H9 (cell line): ENCODE measurements around the gene FERMT2. TPM values are rescaled to one million over a fixed set of nuclear protein-coding genes. Genes with fewer than 3 reads are reported as not detected.

Source experiments
- DNase-seq: peaks from one replicate; pipeline ENCODE4 v3.0.0-alpha.2; 2017
- H2AFZ ChIP-seq: one replicate; pipeline ENCODE4 v1.6.1; 2013; ENCODE audit warnings: mild to moderate bottlenecking, low read length, control low read depth, moderate library complexity
- H2AK5ac ChIP-seq: 2 replicates; pipeline ENCODE4 v1.6.1; 2013; ENCODE audit warnings: low read length, control low read depth, mixed read lengths; ENCODE audit not compliant: insufficient read length
- H2BK120ac ChIP-seq: one replicate; pipeline ENCODE4 v1.6.1; 2013; ENCODE audit warnings: low read depth, mild to moderate bottlenecking, low read length, control low read depth, inconsistent platforms; ENCODE audit not compliant: poor library complexity, severe bottlenecking
- H2BK12ac ChIP-seq: 2 replicates; pipeline ENCODE4 v1.6.1; 2013; ENCODE audit warnings: low read length, control low read depth, mixed read lengths, low read depth; ENCODE audit not compliant: insufficient read length
- H2BK15ac ChIP-seq: 2 replicates; pipeline ENCODE4 v1.6.1; 2013; ENCODE audit warnings: low read depth, low read length, control low read depth
- H2BK20ac ChIP-seq: one replicate; pipeline ENCODE4 v1.6.1; 2013; ENCODE audit warnings: low read depth, mild to moderate bottlenecking, low read length, control low read depth, inconsistent platforms; ENCODE audit not compliant: poor library complexity, severe bottlenecking
- H2BK5ac ChIP-seq: 2 replicates; pipeline ENCODE4 v1.6.1; 2013; ENCODE audit warnings: low read length, control low read depth, mixed read lengths; ENCODE audit not compliant: insufficient read length
- H3K14ac ChIP-seq: 2 replicates; pipeline ENCODE4 v1.6.1; 2013; ENCODE audit warnings: low read length, control low read depth; ENCODE audit not compliant: insufficient read depth
- H3K18ac ChIP-seq: 2 replicates; pipeline ENCODE4 v1.6.1; 2013; ENCODE audit warnings: low read depth, mild to moderate bottlenecking, mixed read lengths, low read length, control low read depth; ENCODE audit not compliant: insufficient read length
- H3K23ac ChIP-seq: 2 replicates; pipeline ENCODE4 v1.6.1; 2013; ENCODE audit warnings: low read length, control low read depth, mixed read lengths, low read depth; ENCODE audit not compliant: insufficient read length
- H3K23me2 ChIP-seq: 2 replicates; pipeline ENCODE4 v1.6.1; 2013; ENCODE audit warnings: low read depth, mild to moderate bottlenecking, mixed read lengths, low read length, control low read depth; ENCODE audit not compliant: insufficient read length, poor library complexity, severe bottlenecking
- H3K27ac ChIP-seq: 2 replicates; pipeline ENCODE4 v1.5.1; 2013; ENCODE audit warnings: low read length, control low read depth, mixed read lengths, low read depth; ENCODE audit not compliant: insufficient read length
- H3K27me3 ChIP-seq: 2 replicates; pipeline ENCODE4 v1.6.1; 2013; ENCODE audit warnings: low read length, control low read depth, inconsistent platforms; ENCODE audit not compliant: insufficient read depth
- H3K4ac ChIP-seq: 2 replicates; pipeline ENCODE4 v1.6.1; 2013; ENCODE audit warnings: low read depth, mild to moderate bottlenecking, control low read depth, inconsistent platforms, low read length, moderate library complexity
- H3K4me1 ChIP-seq: 2 replicates; pipeline ENCODE4 v1.6.1; 2013; ENCODE audit warnings: low read length, control low read depth, inconsistent platforms; ENCODE audit not compliant: insufficient read depth
- H3K4me2 ChIP-seq: 2 replicates; pipeline ENCODE4 v1.6.1; 2013; ENCODE audit warnings: low read length, control low read depth, mixed read lengths; ENCODE audit not compliant: insufficient read length, insufficient read depth
- H3K56ac ChIP-seq: 2 replicates; pipeline ENCODE4 v1.6.1; 2013; ENCODE audit warnings: low read depth, mild to moderate bottlenecking, mixed read lengths, low read length, control low read depth; ENCODE audit not compliant: insufficient read length
- H3K79me1 ChIP-seq: 2 replicates; pipeline ENCODE4 v1.6.1; 2013; ENCODE audit warnings: low read depth, mild to moderate bottlenecking, moderate library complexity, low read length, control low read depth, inconsistent platforms; ENCODE audit not compliant: insufficient read depth, poor library complexity, severe bottlenecking
- H3K79me2 ChIP-seq: 2 replicates; pipeline ENCODE4 v1.6.1; 2013; ENCODE audit warnings: low read length, control low read depth, inconsistent platforms; ENCODE audit not compliant: insufficient read depth
- H3K9ac ChIP-seq: 2 replicates; pipeline ENCODE4 v1.6.1; 2013; ENCODE audit warnings: low read length, control low read depth, mixed read lengths; ENCODE audit not compliant: insufficient read length; ENCODE audit errors: extremely low read depth
- H3K9me3 ChIP-seq: one replicate; pipeline ENCODE4 v1.6.1; 2013; ENCODE audit warnings: low read depth, low read length, inconsistent platforms; ENCODE audit not compliant: control insufficient read depth
- H3T11ph ChIP-seq: one replicate; pipeline ENCODE4 v1.6.1; 2013; ENCODE audit warnings: mild to moderate bottlenecking, low read length, control low read depth, inconsistent platforms
- H4K20me1 ChIP-seq: one replicate; pipeline ENCODE4 v1.6.1; 2013; ENCODE audit not compliant: control insufficient read depth, insufficient read length, insufficient read depth
- H4K5ac ChIP-seq: 2 replicates; pipeline ENCODE4 v1.6.1; 2013; ENCODE audit warnings: low read depth, mild to moderate bottlenecking, mixed read lengths, low read length, control low read depth; ENCODE audit not compliant: insufficient read length
- H4K8ac ChIP-seq: replicated peaks from 2 replicates; pipeline ENCODE4 v1.6.1; 2013; ENCODE audit warnings: low read length, control low read depth, mixed read lengths, low read depth; ENCODE audit not compliant: insufficient read length
- H4K91ac ChIP-seq: 2 replicates; pipeline ENCODE4 v1.6.1; 2013; ENCODE audit warnings: low read depth, mild to moderate bottlenecking, moderate library complexity, mixed read lengths, low read length, control low read depth; ENCODE audit not compliant: insufficient read length
- H3K27ac Mint-ChIP-seq, 3 experiments: 2 replicates in 2 of 3; 3 replicates in 1 of 3; pipeline ENCODE4 v1.8.0; 2020 to 2021; ENCODE audit warnings: mixed read lengths in 3 of 3, mild to moderate bottlenecking in 1 of 3, moderate library complexity in 1 of 3
- H3K27me3 Mint-ChIP-seq: 2 replicates; pipeline ENCODE4 v1.8.0; 2021; ENCODE audit warnings: low read depth, mild to moderate bottlenecking, moderate library complexity, mixed read lengths
- H3K36me3 Mint-ChIP-seq, 3 experiments: 2 replicates in 2 of 3; 3 replicates in 1 of 3; pipeline ENCODE4 v1.8.0; 2020 to 2021; ENCODE audit warnings: low read depth in 3 of 3, mixed read lengths in 3 of 3; ENCODE audit not compliant: insufficient read depth in 1 of 3
- H3K4me1 Mint-ChIP-seq, 2 experiments: 2 replicates each; pipeline ENCODE4 v1.8.0; 2020; ENCODE audit warnings: mixed read lengths in 2 of 2
- H3K4me3 Mint-ChIP-seq, 2 experiments: 2 replicates in 1 of 2; 3 replicates in 1 of 2; pipeline ENCODE4 v1.8.0; 2020 to 2021; ENCODE audit warnings: mild to moderate bottlenecking in 2 of 2, mixed read lengths in 2 of 2, moderate library complexity in 1 of 2
- H3K9me3 Mint-ChIP-seq, 2 experiments: 2 replicates in 1 of 2; 3 replicates in 1 of 2; pipeline ENCODE4 v1.8.0; 2020; ENCODE audit warnings: mild to moderate bottlenecking in 2 of 2, mixed read lengths in 2 of 2, moderate library complexity in 1 of 2
- WGBS: extraction: QIAGEN DNeasy Blood & Tissue Kit; methylation state at CpG from one replicate; pipeline ENCODE4 v1.1.7; 2013; ENCODE audit warnings: missing lambda C conversion rate, low lambda C conversion rate, mixed read lengths; ENCODE audit not compliant: insufficient read length; ENCODE audit errors: extremely low coverage; 5-methylcytosine and 5-hydroxymethylcytosine counted together
- total RNA-seq: library from RNA; stranded (reverse); gene quantifications from 2 replicates; pipeline ENCODE4 v1.2.1, GENCODE V29; 2021
- TF ChIP-seq, protein P1 (sequence below): fragments of 200-600 bp; sonication (generic); conservative IDR thresholded peaks from 3 replicates; pipeline ENCODE4 v1.8.0; 2021; ENCODE audit warnings: antibody characterized with exemption, mild to moderate bottlenecking

The FERMT2 gene
- total RNA-seq, 1 experiment from 2014 or later: 128 TPM

DNA sequence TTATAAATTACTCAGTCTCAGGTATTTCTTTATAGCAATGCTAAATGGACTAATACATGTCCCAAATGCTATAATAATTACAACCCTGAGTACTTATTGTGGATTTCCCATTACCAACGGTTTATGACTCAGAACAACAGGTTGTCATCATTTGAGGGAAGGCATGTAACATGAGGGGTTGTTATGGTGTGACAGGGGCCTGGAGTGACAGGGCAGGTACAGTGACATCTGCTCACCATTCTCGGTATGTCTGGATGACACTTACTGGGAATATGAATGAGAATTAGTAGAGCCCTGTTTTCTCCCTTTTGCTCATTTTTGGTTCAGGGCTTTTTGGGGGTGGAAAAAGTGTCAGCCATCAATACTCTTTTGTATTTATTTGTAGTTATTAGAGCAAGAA, 36.2 kb upstream of the FERMT2 start:
- Mint-ChIP-seq H3K36me3 (no peaks in the 10 kb centered on the region; a peak in 1 of 7 replicates), H3K27me3 (no peaks in the 10 kb centered on the region), H3K4me1 (no peaks in the 10 kb centered on the region), H3K27ac (no peak overlapping the region), H3K4me3 (no peak overlapping the region), H3K9me3 (no peaks in the 10 kb centered on the region)
- H2BK5ac ChIP-seq: no peak overlapping the region
- no peak overlapping the region for H2BK12ac ChIP-seq
- no peak overlapping the region for H3K23ac ChIP-seq
- no peak overlapping the region for H4K8ac ChIP-seq
- DNase-seq: no peak
- no peak overlapping the region for H2BK20ac ChIP-seq
- no peak overlapping the region for H4K91ac ChIP-seq
- no peak overlapping the region for H2AFZ ChIP-seq
- H3K79me2 ChIP-seq: no peaks in the 10 kb centered on the region
- H3T11ph ChIP-seq: no peak overlapping the region
- no peaks in the 10 kb centered on the region for H3K9me3 ChIP-seq
- H4K20me1 ChIP-seq: no peaks in the 10 kb centered on the region
- H3K27ac ChIP-seq: no peak overlapping the region
- H3K23me2 ChIP-seq: no peaks in the 10 kb centered on the region
- H3K79me1 ChIP-seq: no peaks in the 10 kb centered on the region
- H2BK15ac ChIP-seq: no peak overlapping the region
- no peak overlapping the region for H2BK120ac ChIP-seq
- H2AK5ac ChIP-seq: no peak overlapping the region
- H3K4me1 ChIP-seq: no peaks in the 10 kb centered on the region
- H3K56ac ChIP-seq: no peak overlapping the region
- no CpG with 5 or more reads among the region's 2 CpGs for WGBS
- no peak overlapping the region for H3K18ac ChIP-seq
- no peak overlapping the region for H3K14ac ChIP-seq
- no peak overlapping the region for H3K9ac ChIP-seq
- TF ChIP-seq, protein P1, sequence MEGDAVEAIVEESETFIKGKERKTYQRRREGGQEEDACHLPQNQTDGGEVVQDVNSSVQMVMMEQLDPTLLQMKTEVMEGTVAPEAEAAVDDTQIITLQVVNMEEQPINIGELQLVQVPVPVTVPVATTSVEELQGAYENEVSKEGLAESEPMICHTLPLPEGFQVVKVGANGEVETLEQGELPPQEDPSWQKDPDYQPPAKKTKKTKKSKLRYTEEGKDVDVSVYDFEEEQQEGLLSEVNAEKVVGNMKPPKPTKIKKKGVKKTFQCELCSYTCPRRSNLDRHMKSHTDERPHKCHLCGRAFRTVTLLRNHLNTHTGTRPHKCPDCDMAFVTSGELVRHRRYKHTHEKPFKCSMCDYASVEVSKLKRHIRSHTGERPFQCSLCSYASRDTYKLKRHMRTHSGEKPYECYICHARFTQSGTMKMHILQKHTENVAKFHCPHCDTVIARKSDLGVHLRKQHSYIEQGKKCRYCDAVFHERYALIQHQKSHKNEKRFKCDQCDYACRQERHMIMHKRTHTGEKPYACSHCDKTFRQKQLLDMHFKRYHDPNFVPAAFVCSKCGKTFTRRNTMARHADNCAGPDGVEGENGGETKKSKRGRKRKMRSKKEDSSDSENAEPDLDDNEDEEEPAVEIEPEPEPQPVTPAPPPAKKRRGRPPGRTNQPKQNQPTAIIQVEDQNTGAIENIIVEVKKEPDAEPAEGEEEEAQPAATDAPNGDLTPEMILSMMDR: no peak
- no peak overlapping the region for H3K4ac ChIP-seq
- H3K27me3 ChIP-seq: no peaks in the 10 kb centered on the region
- H3K4me2 ChIP-seq: no peak overlapping the region
- H4K5ac ChIP-seq: no peak overlapping the region
